ENCODE results near the gene SFXN3.

- TF ChIP-seq PATZ1 (CRISPR knock-in tag; IDR thresholded peaks at IDR 0.05; ENCODE audit: borderline replicate concordance) (no peak), ZFP30 (CRISPR knock-in tag; IDR thresholded peaks at IDR 0.05) (no peak), ARNTL (CRISPR knock-in tag; IDR thresholded peaks at IDR 0.05; ENCODE audit: borderline replicate concordance, low read depth) (no peak), SNAI2 (CRISPR knock-in tag; IDR thresholded peaks at IDR 0.05) (no peak), TSHZ2 (CRISPR knock-in tag; IDR thresholded peaks at IDR 0.05) (no peak), ZNF565 (CRISPR knock-in tag; conservative IDR thresholded peaks at IDR 0.05; ENCODE audit: low read depth) (no peak)
These were observed 9.8 kb upstream of the SFXN3 start for GRCh38 chr10:101021239-101021638.
